Osteoblast (primary cell): ENCODE data around the gene CXCL9. TPM values are rescaled to one million over a fixed set of nuclear protein-coding genes. Genes with fewer than 3 reads are reported as not detected.

ENCODE experiments used
- DNase-seq: peaks from one replicate; pipeline ENCODE4 v3.0.0; 2011; ENCODE audit warnings: low spot score, mixed read lengths; ENCODE audit not compliant: insufficient read length; ENCODE audit errors: missing footprints
- H2AFZ ChIP-seq: 2 replicates; pipeline ENCODE4 v1.6.0; 2011; ENCODE audit warnings: mild to moderate bottlenecking, low read length
- H3K27ac ChIP-seq: 2 replicates; pipeline ENCODE4 v1.5.1; 2011; ENCODE audit warnings: mild to moderate bottlenecking, low read depth, low read length, moderate library complexity
- H3K27me3 ChIP-seq: 2 replicates; pipeline ENCODE4 v1.6.0; 2012; ENCODE audit warnings: mild to moderate bottlenecking, control low read depth, inconsistent platforms, low read length, moderate library complexity; ENCODE audit not compliant: insufficient read depth
- H3K36me3 ChIP-seq: 2 replicates; pipeline ENCODE4 v1.5.1; 2011; ENCODE audit warnings: mild to moderate bottlenecking, low read length, control low read depth, moderate library complexity; ENCODE audit not compliant: insufficient read depth
- H3K4me1 ChIP-seq: 2 replicates; pipeline ENCODE4 v1.5.1; 2011; ENCODE audit warnings: mild to moderate bottlenecking, low read length, control low read depth, moderate library complexity; ENCODE audit not compliant: insufficient read depth
- H3K4me2 ChIP-seq: 2 replicates; pipeline ENCODE4 v1.6.0; 2011; ENCODE audit warnings: mild to moderate bottlenecking, low read length; ENCODE audit not compliant: insufficient read depth
- H3K4me3 ChIP-seq: fragments of 200-600 bp; sonication (generic); 3 replicates; pipeline ENCODE4 v1.5.1; 2012; ENCODE audit warnings: mild to moderate bottlenecking, low read length, inconsistent platforms; ENCODE audit not compliant: insufficient read depth
- H3K79me2 ChIP-seq: 2 replicates; pipeline ENCODE4 v1.6.0; 2012; ENCODE audit warnings: mild to moderate bottlenecking, low read length, control low read depth, inconsistent platforms; ENCODE audit not compliant: insufficient read depth
- H3K9me3 ChIP-seq: 2 replicates; pipeline ENCODE4 v1.5.1; 2011; ENCODE audit warnings: low read depth, low read length, control low read depth
- H4K20me1 ChIP-seq: 2 replicates; pipeline ENCODE4 v1.6.0; 2012; ENCODE audit warnings: mild to moderate bottlenecking, low read length, control low read depth; ENCODE audit not compliant: insufficient read depth
- CTCF ChIP-seq: IDR thresholded peaks from 2 replicates; pipeline ENCODE4 v1.5.1; 2011; ENCODE audit warnings: mild to moderate bottlenecking, low read depth, low read length, moderate library complexity; ENCODE audit errors: extremely low read depth
- total RNA-seq: library from RNA; depleted of rRNA; stranded (reverse); fragments of >200 nt; gene quantifications from 2 replicates; pipeline ENCODE4 v1.2.3, GENCODE V29; 2012

Gene CXCL9
- total RNA-seq, 1 donor = not detected

- no peaks in the 10 kb centered on the region for H3K79me2 ChIP-seq
- no peak for DNase-seq
- H3K27ac ChIP-seq = no peak within 1 kb of the TSS
- H2AFZ ChIP-seq = no peak within 1 kb of the TSS
- no peaks in the 10 kb centered on the region for H4K20me1 ChIP-seq
- no peaks in the 10 kb centered on the region for H3K36me3 ChIP-seq
- H3K4me3 ChIP-seq = no peak within 1 kb of the TSS
- H3K4me2 ChIP-seq = no peak within 1 kb of the TSS
- H3K27me3 ChIP-seq = peaks cover 24% of the 10 kb centered on the region
- TF ChIP-seq CTCF = no peak
- no peaks in the 10 kb centered on the region for H3K9me3 ChIP-seq
- no peaks in the 10 kb centered on the region for H3K4me1 ChIP-seq
Measured at GRCh38 chr4:76023389-76023788, 16.1 kb upstream of the CXCL9 start, which contains the start of gene CXCL10. Gene CXCL10 (minus strand): TSS chr4:76023497. CDS start chr4:76023431, 66 bp downstream.

- peaks cover 18% of the 10 kb centered on the region for H3K27me3 ChIP-seq
- H3K4me1 ChIP-seq = no peaks in the 10 kb centered on the region
- no peaks in the 10 kb centered on the region for H3K9me3 ChIP-seq
- H3K27ac ChIP-seq = no peak overlapping the region
- DNase-seq = no peak
- H3K4me2 ChIP-seq = no peak overlapping the region
- no peak overlapping the region for H3K4me3 ChIP-seq
- H3K79me2 ChIP-seq = no peaks in the 10 kb centered on the region
- no peaks in the 10 kb centered on the region for H4K20me1 ChIP-seq
- no peak for TF ChIP-seq CTCF
- no peaks in the 10 kb centered on the region for H3K36me3 ChIP-seq
- no peak overlapping the region for H2AFZ ChIP-seq
Measured at GRCh38 chr4:76022677-76023076, 15.4 kb upstream of the CXCL9 start.

GRCh38 chr4:76022031-76022430 lies 14.7 kb upstream of the CXCL9 start:
- Histone ChIP-seq H3K79me2 (no peaks in the 10 kb centered on the region), H3K4me2 (no peak overlapping the region), H4K20me1 (no peaks in the 10 kb centered on the region), H3K9me3 (no peaks in the 10 kb centered on the region), H3K27me3 (peaks cover 15% of the 10 kb centered on the region), H2AFZ (no peak overlapping the region), H3K4me3 (no peak overlapping the region), H3K36me3 (no peaks in the 10 kb centered on the region), H3K4me1 (no peaks in the 10 kb centered on the region), H3K27ac (no peak overlapping the region)
- TF ChIP-seq CTCF = no peak
- no peak for DNase-seq

- H3K4me3 ChIP-seq = no peak overlapping the region
Measured at GRCh38 chr4:76017056-76017686, 9.9 kb upstream of the CXCL9 start.

More at GRCh38 chr4:76017056-76017686, 9.9 kb upstream of the CXCL9 start:
- Histone ChIP-seq H3K36me3 (no peaks in the 10 kb centered on the region), H3K4me2 (no peak overlapping the region), H2AFZ (no peak overlapping the region), H3K79me2 (no peaks in the 10 kb centered on the region), H3K4me1 (peaks cover 8% of the 10 kb centered on the region), H3K9me3 (no peaks in the 10 kb centered on the region), H3K27ac (no peak overlapping the region), H4K20me1 (no peaks in the 10 kb centered on the region), H3K27me3 (peaks cover 8% of the 10 kb centered on the region)
- DNase-seq = no peak
- no peak for TF ChIP-seq CTCF
